Natural killer cell (primary cell): Measurements from ENCODE around the gene MUC4. TPM values are rescaled to one million over a fixed set of nuclear protein-coding genes. Genes with fewer than 3 reads are reported as not detected.

Experiments
- ATAC-seq, 3 donors: fragments of 150-1000 bp in 2 of 3; fragments of 200-7000 bp in 1 of 3; cut with Tn5 transposase; 1 replicate in 1 of 3; 2 replicates in 2 of 3; pipeline ENCODE4 v1.10.0; 2021; ENCODE audit warnings: mild to moderate bottlenecking in 2 of 3, moderate library complexity in 2 of 3
- DNase-seq, 2 donors: peaks; one replicate each; pipeline versions ENCODE4 v3.0.0 to v3.0.0-alpha.2; 2013 to 2021; ENCODE audit warnings: mixed read lengths in 1 of 2
- H3K27ac ChIP-seq: one replicate; pipeline ENCODE4 v1.5.1; 2013; ENCODE audit warnings: mild to moderate bottlenecking, low read length
- H3K27me3 ChIP-seq: one replicate; pipeline ENCODE4 v1.6.1; 2013; ENCODE audit warnings: low read length; ENCODE audit not compliant: control insufficient read depth, insufficient read depth
- H3K36me3 ChIP-seq: one replicate; pipeline ENCODE4 v1.6.1; 2013; ENCODE audit warnings: low read length; ENCODE audit not compliant: control insufficient read depth, insufficient read depth
- H3K4me1 ChIP-seq: one replicate; pipeline ENCODE4 v1.6.1; 2013; ENCODE audit warnings: low read length; ENCODE audit not compliant: control insufficient read depth, insufficient read depth
- H3K4me3 ChIP-seq: one replicate; pipeline ENCODE4 v1.5.1; 2013; ENCODE audit warnings: low read length
- H3K9me3 ChIP-seq: one replicate; pipeline ENCODE4 v1.6.1; 2013; ENCODE audit warnings: low read length; ENCODE audit not compliant: control insufficient read depth, insufficient read depth
- H3K27ac Mint-ChIP-seq, 2 donors: one replicate each; pipeline ENCODE4 v1.8.0; 2022; ENCODE audit warnings: mild to moderate bottlenecking in 2 of 2, mixed read lengths in 2 of 2, moderate library complexity in 1 of 2
- H3K27me3 Mint-ChIP-seq, 2 donors: one replicate each; pipeline ENCODE4 v1.8.0; 2022; ENCODE audit warnings: low read depth in 2 of 2, mixed read lengths in 2 of 2
- H3K36me3 Mint-ChIP-seq: one replicate; pipeline ENCODE4 v1.8.0; 2022; ENCODE audit warnings: mixed read lengths
- H3K4me1 Mint-ChIP-seq, 2 donors: one replicate each; pipeline ENCODE4 v1.8.0; 2022; ENCODE audit warnings: mixed read lengths in 2 of 2
- H3K4me3 Mint-ChIP-seq: one replicate; pipeline ENCODE4 v1.8.0; 2022; ENCODE audit warnings: mild to moderate bottlenecking, moderate library complexity, mixed read lengths
- H3K9me3 Mint-ChIP-seq, 2 donors: one replicate each; pipeline ENCODE4 v1.8.0; 2022; ENCODE audit warnings: mixed read lengths in 2 of 2
- CTCF ChIP-seq: fragments of 200-600 bp; IDR thresholded peaks from one replicate; pipeline ENCODE4 v1.8.0; 2022; ENCODE audit warnings: antibody characterized with exemption
- WGBS: methylation state at CpG from one replicate; pipeline ENCODE4 v1.1.7; 2013; ENCODE audit warnings: missing lambda C conversion rate; ENCODE audit not compliant: insufficient coverage; 5-methylcytosine and 5-hydroxymethylcytosine counted together
- intact Hi-C: fragments of 100-400 bp; cut with micrococcal nuclease; formaldehyde crosslinking; loops from one replicate; pipeline ENCODE4 v1.14.2; 2022
- total RNA-seq, 4 donors: library from RNA; stranded (reverse); fragments of 120-200 nt in 1 of 4; gene quantifications; one replicate each; pipeline versions ENCODE4 v1.2.3 to v1.2.4, GENCODE V29; 2013 to 2022

Gene MUC4
- total RNA-seq, 3 donors from 2014 or later (not counting 1 experiment from before 2014, with no cell fraction given) = 0.05 to 1.7 (median 0.38) TPM

GRCh38 chr3:195859061-195859845, 47.5 kb upstream of the MUC4 start:
- no peaks in the 10 kb centered on the region for H3K9me3 Mint-ChIP-seq
- WGBS = 15% methylated on average over 21 of the region's 21 CpGs
- Histone ChIP-seq H3K4me1 (peaks cover 8% of the 10 kb centered on the region), H3K4me3 (no peak overlapping the region), H3K27me3 (peaks cover 2% of the 10 kb centered on the region), H3K36me3 (peaks cover 9% of the 10 kb centered on the region), H3K27ac (no peak overlapping the region), H3K9me3 (no peaks in the 10 kb centered on the region)
- no peaks in the 10 kb centered on the region for H3K36me3 Mint-ChIP-seq
- TF ChIP-seq CTCF = peak; percentile 92
- peaks cover 11 to 17% of the 10 kb centered on the region in 2 donors for H3K4me1 Mint-ChIP-seq
- intact Hi-C loops = loop anchor here (1.0 kb wide), 2 partner anchors 35 to 56 kb away; no protein-coding TSS in a partner anchor
- DNase-seq = peak; percentile 72 to 85
- peak; percentile 69 to 76 (median 73) for ATAC-seq
- peaks cover 0 to 4% of the 10 kb centered on the region in 2 donors for H3K27me3 Mint-ChIP-seq
- peak overlapping the region in 1 of 2 donors; percentile 67 for H3K27ac Mint-ChIP-seq
- no peak overlapping the region for H3K4me3 Mint-ChIP-seq

GRCh38 chr3:195856410-195857084, 44.8 kb upstream of the MUC4 start:
- no peak for TF ChIP-seq CTCF
- H3K27ac ChIP-seq = no peak overlapping the region
- Mint-ChIP-seq H3K4me1 (peaks cover 11% of the 10 kb centered on the region in 2 donors), H3K27ac (no peak overlapping the region), H3K9me3 (no peaks in the 10 kb centered on the region), H3K36me3 (no peaks in the 10 kb centered on the region), H3K27me3 (peaks cover 0 to 4% of the 10 kb centered on the region in 2 donors), H3K4me3 (no peak overlapping the region)
- H3K4me3 ChIP-seq = no peak overlapping the region
- peaks cover 8% of the 10 kb centered on the region for H3K4me1 ChIP-seq
- H3K27me3 ChIP-seq = peaks cover 2% of the 10 kb centered on the region
- no peaks in the 10 kb centered on the region for H3K9me3 ChIP-seq
- 33% methylated on average over 13 of the region's 15 CpGs for WGBS
- DNase-seq (no peak), ATAC-seq (no peak)
- intact Hi-C loops = no loop called here
- no peaks in the 10 kb centered on the region for H3K36me3 ChIP-seq

- no peak for TF ChIP-seq CTCF
- peaks cover 13% of the 10 kb centered on the region for H3K4me1 ChIP-seq
- intact Hi-C loops = no loop called here
- Mint-ChIP-seq H3K27ac (no peak overlapping the region), H3K36me3 (no peaks in the 10 kb centered on the region), H3K9me3 (no peaks in the 10 kb centered on the region), H3K27me3 (peaks cover 5 to 7% of the 10 kb centered on the region in 2 donors), H3K4me1 (peaks cover 15 to 17% of the 10 kb centered on the region in 2 donors), H3K4me3 (no peak overlapping the region)
- no peaks in the 10 kb centered on the region for H3K9me3 ChIP-seq
- DNase-seq = no peak
- H3K27me3 ChIP-seq = peaks cover 2% of the 10 kb centered on the region
- H3K4me3 ChIP-seq = no peak overlapping the region
- no peak overlapping the region for H3K27ac ChIP-seq
- no peak for ATAC-seq
- 87% methylated on average over 12 of the region's 13 CpGs for WGBS
- no peaks in the 10 kb centered on the region for H3K36me3 ChIP-seq
These were observed 44.0 kb upstream of the MUC4 start for GRCh38 chr3:195855471-195856409.
